ENCODE data around the gene TYK2. TPM values are rescaled to one million over a fixed set of nuclear protein-coding genes. Genes with fewer than 3 reads are reported as not detected.
"Not testable (repeated sequence)": the region's sequence is repeated elsewhere in the genome, so short reads cannot be mapped to it uniquely, and the experiment has no call there.

The TYK2 gene
- total RNA-seq, 2 donors from 2014 or later = 76.3 to 148 TPM

DNA sequence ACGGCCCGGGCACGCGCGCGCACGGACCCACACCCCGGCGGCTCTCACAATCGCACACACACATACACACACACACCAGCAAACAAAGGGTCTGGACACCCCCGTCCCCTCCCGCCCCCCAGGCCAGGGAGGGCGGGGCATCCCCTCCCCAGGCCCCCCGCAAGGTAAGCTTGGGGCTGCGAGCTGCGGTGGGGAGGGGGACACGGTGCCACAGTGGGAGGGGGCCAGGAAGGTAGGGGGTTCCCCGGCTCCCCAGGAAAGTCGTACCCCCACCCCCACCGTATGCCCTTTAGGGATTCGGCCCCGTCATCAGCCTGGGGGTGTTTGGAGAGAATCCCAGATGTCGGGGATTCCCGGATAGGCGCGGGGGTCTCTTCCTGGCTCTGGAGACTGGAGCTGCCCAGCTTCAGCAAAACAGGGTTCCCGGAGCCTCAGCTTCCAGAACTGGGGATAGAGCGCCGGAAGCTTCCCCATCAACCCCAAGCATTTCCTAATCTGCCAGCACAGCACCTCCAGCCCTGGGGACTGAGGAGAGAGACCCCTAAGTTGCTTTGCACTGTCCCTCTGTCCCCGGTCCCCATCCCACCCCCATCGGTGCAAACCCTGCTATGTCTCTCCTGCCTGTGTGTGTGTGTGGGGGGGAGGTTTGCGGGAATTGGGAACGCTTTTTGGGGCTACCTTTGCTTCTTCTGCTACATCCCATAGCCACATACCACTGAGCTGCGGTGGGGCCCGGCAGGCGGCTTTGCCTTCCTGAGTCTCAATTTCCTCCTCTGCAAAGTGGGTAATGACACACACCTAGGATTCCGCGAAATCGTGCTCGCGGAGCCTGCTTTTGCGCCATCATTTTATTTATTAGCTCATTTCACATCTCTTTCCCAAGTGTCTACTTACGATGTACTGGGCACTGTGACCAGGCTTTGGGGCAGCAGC lies 24.8 kb upstream of the TYK2 start:
- H3K9ac ChIP-seq (ENCODE audit: low read depth in 2 of 2, low read length in 2 of 2) = peak overlapping the region in 1 of 2 donors; percentile 45
- H3K27me3 ChIP-seq = peaks cover 9% of the 10 kb centered on the region
- H3K4me1 ChIP-seq = peaks cover 16% of the 10 kb centered on the region
- intact Hi-C loops (cut with DNase I) = no loop called here
- no peak overlapping the region for H3K27ac ChIP-seq
- H3K4me3 ChIP-seq = peak overlapping the region; percentile 85
- no peak for DNase-seq
- TF ChIP-seq, protein P1, sequence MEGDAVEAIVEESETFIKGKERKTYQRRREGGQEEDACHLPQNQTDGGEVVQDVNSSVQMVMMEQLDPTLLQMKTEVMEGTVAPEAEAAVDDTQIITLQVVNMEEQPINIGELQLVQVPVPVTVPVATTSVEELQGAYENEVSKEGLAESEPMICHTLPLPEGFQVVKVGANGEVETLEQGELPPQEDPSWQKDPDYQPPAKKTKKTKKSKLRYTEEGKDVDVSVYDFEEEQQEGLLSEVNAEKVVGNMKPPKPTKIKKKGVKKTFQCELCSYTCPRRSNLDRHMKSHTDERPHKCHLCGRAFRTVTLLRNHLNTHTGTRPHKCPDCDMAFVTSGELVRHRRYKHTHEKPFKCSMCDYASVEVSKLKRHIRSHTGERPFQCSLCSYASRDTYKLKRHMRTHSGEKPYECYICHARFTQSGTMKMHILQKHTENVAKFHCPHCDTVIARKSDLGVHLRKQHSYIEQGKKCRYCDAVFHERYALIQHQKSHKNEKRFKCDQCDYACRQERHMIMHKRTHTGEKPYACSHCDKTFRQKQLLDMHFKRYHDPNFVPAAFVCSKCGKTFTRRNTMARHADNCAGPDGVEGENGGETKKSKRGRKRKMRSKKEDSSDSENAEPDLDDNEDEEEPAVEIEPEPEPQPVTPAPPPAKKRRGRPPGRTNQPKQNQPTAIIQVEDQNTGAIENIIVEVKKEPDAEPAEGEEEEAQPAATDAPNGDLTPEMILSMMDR (IDR thresholded peaks at IDR 0.05) = no peak
- H3K36me3 ChIP-seq = no peaks in the 10 kb centered on the region
- H3K9me3 ChIP-seq = no peaks in the 10 kb centered on the region

DNA sequence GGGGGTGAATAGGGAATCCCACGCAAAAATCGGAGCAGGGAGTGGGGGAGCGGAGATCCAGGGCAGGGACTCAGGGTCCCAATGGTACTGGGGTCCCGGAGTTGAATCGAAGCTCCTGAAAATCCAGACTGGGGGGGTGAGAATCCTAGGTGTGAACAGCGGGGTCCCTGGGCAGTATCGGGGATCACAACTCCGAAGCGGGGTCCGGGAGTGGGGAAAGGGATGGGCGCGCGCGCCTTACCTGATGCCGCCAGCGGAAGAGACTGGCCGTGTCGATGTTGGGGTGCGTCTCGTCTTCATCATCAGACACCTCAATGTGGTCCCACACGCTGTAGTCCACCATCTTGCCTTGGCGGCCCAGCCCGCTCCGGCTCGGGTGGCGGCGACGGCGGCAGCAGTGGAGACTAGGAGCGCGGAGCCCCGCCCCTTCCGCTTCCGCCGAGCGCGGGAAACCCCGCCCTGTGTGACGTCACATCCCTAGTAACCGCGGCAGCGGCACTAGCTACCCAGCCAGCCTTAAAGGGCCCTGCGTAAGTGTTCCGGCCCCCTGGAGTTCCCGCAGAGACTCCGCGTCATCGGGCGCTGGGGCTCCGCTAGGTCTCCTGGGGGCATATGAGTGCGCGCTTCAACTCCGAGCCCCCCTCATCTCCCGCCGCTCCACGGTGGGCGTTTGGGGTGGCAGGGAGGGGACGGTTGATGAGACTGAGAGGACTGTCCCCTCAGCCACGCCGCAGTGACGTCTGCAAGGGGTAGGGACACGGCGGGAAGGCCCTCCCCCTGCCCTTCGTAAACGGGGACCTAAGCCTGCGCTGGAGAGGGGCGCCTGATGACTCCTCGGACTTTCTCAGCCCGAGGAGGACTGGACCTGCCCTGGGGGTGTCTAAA lies 23.0 kb upstream of the TYK2 start, which contains the start of gene CDC37:
TSS of gene CDC37 (minus strand) at position 406 of the 885 bp plus-strand sequence. CDS start at position 343, 63 bp downstream.
- peak within 1 kb of the TSS; percentile 93 to 97 for H3K9ac ChIP-seq (ENCODE audit: low read depth in 2 of 2, low read length in 2 of 2)
- intact Hi-C loops (cut with DNase I) = no loop called here
- peaks cover 16% of the 10 kb centered on the region for H3K4me1 ChIP-seq

DNA sequence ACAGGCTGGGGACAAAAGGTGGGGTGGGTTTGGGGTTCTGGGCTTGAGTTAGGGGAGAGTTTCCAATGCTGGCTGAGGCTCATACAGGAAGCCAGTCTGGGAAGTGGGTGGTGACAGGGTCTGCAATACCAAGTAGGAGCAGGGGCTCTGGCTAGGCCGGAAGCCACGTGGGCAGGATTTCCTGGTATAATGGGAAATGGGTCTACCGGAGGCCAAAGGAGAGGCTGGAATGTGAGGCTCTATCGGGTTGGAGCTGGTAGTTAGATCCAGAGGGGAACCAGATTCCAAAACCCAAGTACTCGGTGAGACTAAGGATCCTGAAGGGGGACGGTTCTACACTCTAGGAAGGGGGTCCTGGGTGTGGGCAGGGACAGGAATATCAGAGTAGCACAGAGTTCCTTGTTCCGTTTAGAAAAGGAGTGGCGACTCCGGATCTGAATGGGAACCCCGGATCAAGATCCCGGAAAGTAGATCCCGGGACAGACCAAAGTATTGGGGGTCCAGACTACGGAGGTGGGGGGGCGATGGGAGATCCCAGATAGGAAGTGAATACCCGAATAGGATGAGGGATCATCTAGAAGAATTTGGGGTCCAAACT lies 22.2 kb upstream of the TYK2 start:
- DNase-seq = peak; percentile 61
- peaks cover 16% of the 10 kb centered on the region for H3K4me1 ChIP-seq

More for the DNA sequence above, 23.0 kb upstream of the TYK2 start, which contains the start of gene CDC37:
- H3K9me3 ChIP-seq = no peaks in the 10 kb centered on the region
- TF ChIP-seq, protein P1 (IDR thresholded peaks at IDR 0.05) = no peak
- H3K4me3 ChIP-seq = peak within 1 kb of the TSS; percentile 85
- H3K27ac ChIP-seq = peak within 1 kb of the TSS; percentile 40
- DNase-seq = peak; percentile 97
- H3K36me3 ChIP-seq = no peaks in the 10 kb centered on the region
- H3K27me3 ChIP-seq = peaks cover 9% of the 10 kb centered on the region

DNA sequence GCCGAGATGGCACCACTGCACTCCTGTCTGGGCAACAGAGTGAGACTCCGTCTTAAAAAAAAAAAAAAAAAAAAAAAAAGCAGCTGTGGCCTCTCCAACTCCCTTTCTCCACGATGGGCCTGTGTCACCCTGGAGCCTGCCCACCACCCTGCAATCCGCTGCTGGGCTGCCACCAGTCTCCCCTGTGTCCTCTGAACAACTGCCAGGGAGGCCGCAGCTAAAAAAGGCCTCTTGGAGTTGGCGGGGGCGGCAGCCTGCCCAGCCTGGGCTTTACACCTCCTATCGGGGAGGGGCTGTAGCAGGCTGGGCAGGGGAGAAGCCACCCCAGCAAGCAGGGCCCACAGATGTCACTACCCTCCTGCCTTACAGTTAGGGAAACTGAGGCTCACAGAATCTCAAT lies 19.5 kb upstream of the TYK2 start:
- Histone ChIP-seq H3K4me3 (no peak overlapping the region), H3K27me3 (peaks cover 5% of the 10 kb centered on the region), H3K27ac (no peak overlapping the region), H3K9me3 (no peaks in the 10 kb centered on the region), H3K36me3 (peaks cover 4% of the 10 kb centered on the region), H3K9ac (ENCODE audit: low read depth in 2 of 2, low read length in 2 of 2) (no peak overlapping the region), H3K4me1 (peaks cover 16% of the 10 kb centered on the region)
- intact Hi-C loops (cut with DNase I) = no loop called here
- TF ChIP-seq, protein P1 (IDR thresholded peaks at IDR 0.05) = no peak
- DNase-seq = no peak

More for the DNA sequence above, 22.2 kb upstream of the TYK2 start:
- Histone ChIP-seq H3K36me3 (no peaks in the 10 kb centered on the region), H3K27me3 (peaks cover 9% of the 10 kb centered on the region), H3K9ac (ENCODE audit: low read depth in 2 of 2, low read length in 2 of 2) (peak overlapping the region; percentile 93 to 97), H3K27ac (peak overlapping the region; percentile 40), H3K4me3 (peak overlapping the region; percentile 85), H3K9me3 (no peaks in the 10 kb centered on the region)
- TF ChIP-seq, protein P1 (IDR thresholded peaks at IDR 0.05) = no peak
- intact Hi-C loops (cut with DNase I) = no loop called here

DNA sequence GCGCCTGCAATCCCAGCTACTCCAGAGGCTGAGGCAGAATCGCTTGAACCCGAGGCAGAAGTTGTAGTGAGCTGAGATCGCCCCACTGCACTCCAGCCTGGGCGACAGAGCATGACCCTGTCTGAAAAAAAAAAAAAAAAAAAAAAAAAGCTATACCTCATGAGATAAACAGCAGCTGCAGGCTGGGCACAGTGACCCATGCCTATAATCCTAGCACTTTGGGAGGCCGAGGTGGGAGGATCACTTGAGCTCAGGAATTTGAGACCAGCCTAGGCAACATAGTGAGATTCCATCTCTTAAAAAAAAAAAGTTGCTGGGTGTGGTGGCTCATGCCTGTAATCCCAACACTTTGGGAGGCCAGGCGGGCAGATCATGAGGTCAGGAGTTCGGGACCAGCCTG lies 19.0 kb upstream of the TYK2 start:
- H3K4me3 ChIP-seq; H3K27ac ChIP-seq; H3K36me3 ChIP-seq; H3K27me3 ChIP-seq; DNase-seq; intact Hi-C loops (cut with DNase I); H3K9ac ChIP-seq (ENCODE audit: low read depth in 2 of 2, low read length in 2 of 2); H3K9me3 ChIP-seq: not testable (repeated sequence)
- H3K4me1 ChIP-seq = peaks cover 15% of the 10 kb centered on the region

Measured in colonic mucosa (tissue), 4 donors.